ENCODE measurements around the gene MREG.
A peak's percentile ranks its signal among the peaks of the same experiment; 100 is the strongest.

MREG gene, protein sequence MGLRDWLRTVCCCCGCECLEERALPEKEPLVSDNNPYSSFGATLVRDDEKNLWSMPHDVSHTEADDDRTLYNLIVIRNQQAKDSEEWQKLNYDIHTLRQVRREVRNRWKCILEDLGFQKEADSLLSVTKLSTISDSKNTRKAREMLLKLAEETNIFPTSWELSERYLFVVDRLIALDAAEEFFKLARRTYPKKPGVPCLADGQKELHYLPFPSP

GRCh38 chr2:216013080-216013909 lies at the start of gene MREG:
MREG (minus strand) TSS chr2:216013551; CDS start chr2:216013327, 224 bp downstream.
- peak; percentile 68 for DNase-seq (ENCODE audit: low read depth, low spot score)

DNA sequence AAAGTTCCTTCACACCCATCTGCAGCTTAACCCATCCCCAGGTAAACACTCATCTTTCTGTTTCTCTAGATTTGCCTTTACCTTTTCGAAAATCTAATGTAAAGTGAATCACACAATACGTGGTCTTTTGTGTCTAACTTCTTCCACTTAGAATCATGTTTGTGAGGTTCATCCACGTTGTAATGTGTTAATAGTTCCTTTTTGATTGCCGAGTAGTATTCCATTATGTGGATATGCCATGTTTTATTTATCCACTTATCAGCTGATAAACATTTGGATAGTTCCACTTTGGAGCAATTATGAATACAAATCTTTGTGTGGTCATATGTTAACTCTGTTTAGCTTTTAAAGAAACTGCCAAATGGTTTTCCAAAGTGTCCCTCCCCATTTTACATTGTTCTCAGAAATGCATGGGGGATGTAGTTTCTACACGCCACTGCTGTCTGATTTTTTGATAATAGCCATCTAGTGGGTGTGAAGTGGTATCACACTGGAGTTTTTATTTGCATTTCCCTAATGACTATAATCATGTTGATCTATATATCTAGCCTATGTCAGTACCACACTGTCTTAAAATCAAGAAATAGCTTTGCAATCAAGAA lies 46.0 kb upstream of the MREG start:
- no peak for DNase-seq (ENCODE audit: low read depth, low spot score)

DNA sequence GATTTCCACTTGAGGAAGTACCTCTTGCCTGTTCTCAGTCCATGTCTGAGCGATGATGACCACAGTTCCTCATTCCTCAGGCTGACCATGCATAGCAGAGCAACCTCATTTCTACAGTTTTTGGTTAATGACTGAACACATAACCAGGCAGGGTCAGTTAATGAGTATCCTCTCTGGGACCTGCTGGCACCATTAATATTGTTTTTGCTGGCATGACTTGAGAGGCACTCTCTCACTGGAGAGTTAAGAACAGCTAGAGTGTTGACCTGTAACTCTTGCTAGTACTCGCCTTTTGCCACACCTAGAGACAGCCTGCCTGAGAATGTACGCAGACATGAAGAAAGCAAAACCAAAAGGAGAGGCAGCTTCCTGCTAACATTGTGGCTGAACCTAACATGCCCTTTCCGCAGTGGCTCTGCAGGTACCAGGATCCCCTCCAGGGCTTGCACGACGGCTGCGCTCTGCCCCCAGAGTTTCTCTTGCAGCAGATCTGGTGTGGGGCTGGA lies 44.4 kb upstream of the MREG start:
- DNase-seq (ENCODE audit: low read depth, low spot score), result peak; percentile 19

DNA sequence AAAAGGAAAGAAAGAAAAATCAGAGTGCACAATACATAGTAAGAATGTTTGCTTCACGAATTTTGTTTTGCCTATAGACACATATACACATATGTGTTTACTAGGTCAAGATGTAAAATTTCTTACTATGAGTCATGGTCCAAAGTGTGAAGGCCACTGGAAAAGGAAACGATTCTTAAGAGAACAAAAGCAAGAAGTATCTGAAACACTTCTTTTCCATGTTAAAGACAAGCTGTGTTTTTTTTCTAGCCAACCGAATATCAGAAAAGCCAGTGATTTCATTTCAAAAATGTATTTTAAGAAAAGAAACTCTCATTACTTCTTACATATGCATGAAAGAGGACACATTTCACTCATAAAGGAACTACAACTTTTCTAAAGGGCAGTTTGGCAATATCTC lies 43.4 kb upstream of the MREG start:
- DNase-seq (ENCODE audit: low read depth, low spot score), result no peak

- no peak for DNase-seq (ENCODE audit: low read depth, low spot score)
These were observed 42.3 kb upstream of the MREG start for GRCh38 chr2:216055680-216056079.

DNA sequence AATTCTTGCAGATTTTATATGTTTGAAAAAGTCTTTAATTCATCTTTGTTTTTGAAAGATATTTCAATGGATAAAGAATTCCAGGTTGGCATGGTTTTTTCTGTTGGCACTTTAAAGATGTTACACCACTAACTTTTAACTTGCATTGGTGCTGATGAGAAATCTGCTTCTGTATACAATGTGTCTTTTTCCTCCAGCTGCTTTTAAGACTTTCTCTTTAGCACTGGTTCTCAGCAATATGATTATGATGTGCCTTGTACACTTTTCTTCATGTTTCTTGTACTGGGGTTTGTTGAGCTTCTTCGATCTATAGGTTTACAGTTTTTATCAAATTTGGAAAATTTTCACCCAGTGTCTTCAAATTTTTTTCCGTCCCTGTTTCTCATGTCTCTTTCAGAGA lies 39.1 kb upstream of the MREG start:
- no peak for DNase-seq (ENCODE audit: low read depth, low spot score)

GRCh38 chr2:216051350-216051749 lies 38.0 kb upstream of the MREG start:
- DNase-seq (ENCODE audit: low read depth, low spot score), result no peak

GRCh38 chr2:216049452-216049851 lies 36.1 kb upstream of the MREG start:
- DNase-seq (ENCODE audit: low read depth, low spot score), result no peak

- no peak for DNase-seq (ENCODE audit: low read depth, low spot score)
These were observed 34.0 kb upstream of the MREG start for GRCh38 chr2:216047397-216047796.

DNA sequence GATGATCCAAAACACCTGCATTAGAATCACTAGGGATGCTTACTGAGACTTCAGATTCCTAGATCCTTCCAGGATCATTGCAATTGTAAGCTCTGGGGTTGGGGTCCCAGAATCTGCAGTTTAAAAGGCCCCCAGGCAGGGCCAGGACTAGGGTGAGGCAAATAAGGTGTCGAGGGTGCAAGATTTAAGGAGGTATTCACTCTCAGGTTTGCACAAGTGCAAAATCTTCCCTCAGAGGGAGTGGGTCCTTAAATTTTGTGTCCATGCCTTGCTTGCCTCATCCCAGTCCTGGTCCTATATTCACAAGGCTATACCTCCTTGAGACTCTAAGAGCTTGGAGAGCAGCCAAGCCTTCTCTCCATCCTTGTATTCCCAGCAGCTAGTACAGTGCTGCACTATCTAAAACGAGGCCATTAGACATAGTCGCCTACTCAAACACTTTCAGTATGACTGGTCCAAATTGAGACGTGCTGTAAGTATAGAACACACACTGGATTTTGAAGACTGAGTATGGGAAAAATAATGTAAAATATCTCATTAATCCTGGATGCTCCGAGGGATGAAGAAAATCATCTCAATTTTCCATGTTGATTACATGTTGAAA lies 31.6 kb upstream of the MREG start:
- no peak for DNase-seq (ENCODE audit: low read depth, low spot score)

DNA sequence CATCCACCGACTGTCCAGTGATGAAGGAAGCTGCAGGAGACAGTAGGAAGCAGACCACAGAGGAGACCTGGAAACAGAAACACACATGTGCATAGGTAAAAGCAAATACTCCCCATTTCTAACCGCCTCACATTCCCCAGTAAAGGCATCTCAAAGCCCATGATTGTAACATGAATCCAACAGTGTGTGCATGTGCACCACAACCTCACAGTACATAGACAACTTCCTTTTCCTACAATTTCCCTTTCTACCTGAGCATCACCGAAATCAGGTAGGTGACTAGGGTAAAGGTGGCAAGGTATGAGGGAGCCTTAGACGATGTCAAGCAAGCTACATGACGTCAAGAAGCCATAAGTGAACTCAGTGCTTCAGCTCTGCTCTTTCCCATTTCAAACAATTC lies 30.6 kb upstream of the MREG start:
- no peak for DNase-seq (ENCODE audit: low read depth, low spot score)

DNA sequence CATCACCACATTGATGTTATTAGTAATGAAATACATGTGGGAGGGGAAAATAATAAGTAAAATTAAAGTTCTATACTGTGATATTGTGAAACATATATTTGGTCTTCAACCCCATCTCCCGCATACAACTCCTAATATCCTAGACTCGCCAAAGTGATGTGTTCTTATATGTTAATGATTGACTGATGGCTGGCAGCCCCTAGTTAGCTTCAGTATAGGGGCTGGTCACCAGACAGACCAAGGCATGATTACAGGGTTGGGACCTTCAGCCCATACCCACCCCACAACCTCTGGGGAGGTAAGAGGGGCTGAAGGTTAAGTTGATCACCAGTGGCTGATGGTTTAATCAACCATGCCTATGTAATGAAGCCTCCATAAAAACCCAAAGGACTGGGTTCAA lies 28.1 kb upstream of the MREG start:
- DNase-seq (ENCODE audit: low read depth, low spot score), result no peak

DNA sequence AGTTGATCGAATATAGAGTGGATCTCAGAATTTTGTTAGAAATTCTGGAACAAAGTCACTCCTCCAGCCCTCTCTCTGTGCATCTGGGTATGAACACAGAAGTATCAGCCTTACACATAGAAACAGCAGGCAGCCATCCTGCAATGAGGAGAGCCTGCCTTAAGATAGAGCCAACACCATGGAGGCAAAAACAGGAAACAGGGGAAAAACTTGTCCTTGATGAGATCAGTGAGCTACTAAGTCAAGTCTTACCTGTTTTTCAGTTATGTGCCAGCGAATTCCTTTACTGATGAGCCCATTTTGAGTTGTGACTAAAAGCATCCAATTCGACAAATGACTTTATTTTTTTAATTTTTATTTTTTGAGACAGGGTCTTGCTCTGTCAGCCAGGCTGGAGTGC lies 26.6 kb upstream of the MREG start:
- no peak for DNase-seq (ENCODE audit: low read depth, low spot score)

- DNase-seq (ENCODE audit: low read depth, low spot score), result peak; percentile 60
These were observed 20.7 kb upstream of the MREG start for GRCh38 chr2:216034065-216034464.

GRCh38 chr2:216033403-216033802 lies 20.1 kb upstream of the MREG start:
- no peak for DNase-seq (ENCODE audit: low read depth, low spot score)

GRCh38 chr2:216031960-216032689 lies 18.8 kb upstream of the MREG start:
- DNase-seq (ENCODE audit: low read depth, low spot score), result no peak

DNA sequence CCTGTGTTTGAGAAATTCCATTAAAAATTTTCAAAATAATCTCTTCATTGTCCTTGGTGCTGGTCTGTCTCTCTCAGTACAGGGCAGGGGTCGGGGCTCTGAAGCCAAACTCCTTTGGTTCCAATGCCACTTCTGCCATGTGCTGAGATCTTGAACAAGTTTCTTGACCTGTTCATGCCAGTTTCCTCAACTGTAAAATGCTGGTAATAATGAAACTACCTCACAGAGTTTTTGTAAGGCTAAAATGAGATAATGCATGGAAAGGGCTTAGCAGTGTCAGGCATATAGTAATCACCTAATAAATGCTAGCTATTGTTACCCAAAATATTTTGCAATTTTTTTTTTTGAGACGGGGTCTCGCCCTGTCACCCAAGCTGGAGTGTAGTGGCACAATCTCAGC lies 16.9 kb upstream of the MREG start:
- no peak for DNase-seq (ENCODE audit: low read depth, low spot score)

GRCh38 chr2:216029416-216030129 lies 16.2 kb upstream of the MREG start:
- DNase-seq (ENCODE audit: low read depth, low spot score), result no peak

DNA sequence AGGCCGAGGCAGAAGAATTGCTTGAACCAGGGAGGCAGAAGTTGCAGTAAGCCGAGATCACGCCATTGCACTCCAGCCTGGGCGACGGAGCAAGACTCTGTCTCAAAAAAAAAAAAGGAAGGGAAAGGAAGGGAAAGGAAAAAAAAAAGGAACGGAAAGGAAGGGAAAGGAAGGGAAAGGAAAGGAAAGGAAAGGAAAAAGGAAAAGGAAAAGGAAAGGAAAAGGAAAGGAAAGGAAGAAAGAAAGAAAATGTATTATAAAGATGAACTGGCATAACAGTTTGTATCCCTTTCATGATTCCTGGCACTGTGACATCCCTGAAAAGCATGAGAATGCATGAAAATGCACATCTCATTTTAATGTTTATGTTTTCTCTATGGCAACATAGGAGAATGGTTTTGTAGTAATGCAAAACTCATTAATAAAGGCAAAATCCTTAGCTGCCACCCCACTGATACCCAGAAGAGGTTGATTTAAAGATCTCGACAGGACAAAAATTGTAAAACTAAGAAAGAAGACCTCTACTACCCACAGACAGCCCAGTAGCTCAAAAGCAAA lies 11.5 kb upstream of the MREG start:
- DNase-seq (ENCODE audit: low read depth, low spot score), result no peak

GRCh38 chr2:216023055-216023648 lies 9.8 kb upstream of the MREG start:
- no peak for DNase-seq (ENCODE audit: low read depth, low spot score)

All from activated CD4-positive, CD25-positive, alpha-beta regulatory T cell treated with anti-CD3 and anti-CD28 coated beads, Interleukin-2, amount 50 U/mL, for 16 hours (primary cell).